Measurements from ENCODE around the gene YWHAH.

- TF ChIP-seq CTCF (conservative IDR thresholded peaks at IDR 0.05) (no peak), ZFX (IDR thresholded peaks at IDR 0.05) (no peak)
Observed at GRCh38 chr22:32005453-32005852, 61.1 kb downstream of the YWHAH start.

Data from C4-2B (cell line).